K562 (cell line): ENCODE measurements around the gene MEOX1. TPM values are rescaled to one million over a fixed set of nuclear protein-coding genes. Genes with fewer than 3 reads are reported as not detected.

ENCODE experiments used
- ATAC-seq: fragments of 200-7000 bp; cut with Tn5 transposase; 3 replicates; pipeline ENCODE4 v1.9.1; 2020; ENCODE audit warnings: moderate library complexity
- BruUV-seq: library from RNA; stranded (reverse); fragments of 400-500 nt; replicated peaks from 2 replicates; lab custom pipeline; 2021; lab: Mats Ljungman, UMichigan
- CTCF ChIA-PET: fragments of 300-600 bp; formaldehyde crosslinking; extraction: SDS; loops from one replicate; lab custom pipeline; 2021; ENCODE audit warnings: low intra/inter-chr PET ratio; lab: Yijun Ruan, JAX
- POLR2A ChIA-PET: fragments of 300-600, 350-650 bp; sonication (Branson Sonifier 250); formaldehyde crosslinking; extraction: SDS; loops from one replicate; lab custom pipeline; 2021; ENCODE audit warnings: antibody characterized with exemption, inconsistent platforms; lab: Yijun Ruan, JAX
- DNase-seq, 4 experiments: peaks; one replicate each; pipeline versions ENCODE4 v3.0.0 to v3.0.0-alpha.2; 2011 to 2018; ENCODE audit warnings: low spot score in 3 of 4, mixed read lengths in 3 of 4; ENCODE audit errors: extremely low read depth in 1 of 4
- FAIRE-seq: peaks from 2 replicates; lab custom pipeline; 2011; peaks lifted over from hg19 to GRCh38; lab: Jason Lieb, UNC
- H2AFZ ChIP-seq: 2 replicates; pipeline ENCODE4 v1.6.0; 2011; ENCODE audit warnings: low read depth, low read length, control low read depth, inconsistent platforms
- H3K27ac ChIP-seq: fragments of 200-600 bp; 3 replicates; pipeline ENCODE4 v1.8.0; 2011; ENCODE audit warnings: low read depth, mild to moderate bottlenecking, control low read depth, inconsistent platforms, low read length, moderate library complexity, mixed read lengths; ENCODE audit errors: extremely low read depth
- H3K27me3 ChIP-seq, 2 experiments: fragments of 300-600 bp in 1 of 2; 2 replicates in 1 of 2; 3 replicates in 1 of 2; pipeline versions ENCODE4 v1.6.0 to v1.8.0; 2011; ENCODE audit warnings: inconsistent platforms in 2 of 2, low read length in 2 of 2, mild to moderate bottlenecking in 1 of 2, mixed read lengths in 1 of 2, moderate library complexity in 1 of 2; ENCODE audit not compliant: control insufficient read depth in 2 of 2, insufficient read depth in 2 of 2
- H3K36me3 ChIP-seq: fragments of 300-600 bp; 3 replicates; pipeline ENCODE4 v1.8.0; 2011; ENCODE audit warnings: mild to moderate bottlenecking, low read length, inconsistent platforms; ENCODE audit not compliant: control insufficient read depth, insufficient read depth
- H3K4me1 ChIP-seq, 2 experiments: fragments of 200-600 bp in 1 of 2; replicated peaks in 1 of 2; 2 replicates in 1 of 2; 3 replicates in 1 of 2; pipeline versions ENCODE4 v1.5.1 to v1.8.0; 2011; ENCODE audit warnings: inconsistent platforms in 2 of 2, low read length in 2 of 2, mild to moderate bottlenecking in 1 of 2, mixed read lengths in 1 of 2, moderate library complexity in 1 of 2; ENCODE audit not compliant: control insufficient read depth in 2 of 2, insufficient read depth in 2 of 2
- H3K4me2 ChIP-seq: 2 replicates; pipeline ENCODE4 v1.6.1; 2011; ENCODE audit warnings: low read length, control low read depth, inconsistent platforms, mixed read lengths; ENCODE audit not compliant: insufficient read depth
- H3K4me3 ChIP-seq: fragments of 200-600 bp; sonication (generic), shearing (Covaris generic); 2 replicates; pipeline ENCODE4 v1.5.1; 2016; ENCODE audit warnings: control low read depth, inconsistent platforms
- H3K79me2 ChIP-seq: fragments of 200-600 bp; 3 replicates; pipeline ENCODE4 v1.8.0; 2011; ENCODE audit warnings: low read length, inconsistent platforms; ENCODE audit not compliant: control insufficient read depth, insufficient read depth
- H3K9ac ChIP-seq, 2 experiments: 2 replicates each; pipeline versions ENCODE4 v1.6.0 to v1.6.1; 2011; ENCODE audit warnings: low read depth in 2 of 2, low read length in 2 of 2, control low read depth in 1 of 2, inconsistent platforms in 1 of 2, mild to moderate bottlenecking in 1 of 2, mixed read lengths in 1 of 2; ENCODE audit not compliant: insufficient read depth in 1 of 2
- H3K9me1 ChIP-seq: one replicate; pipeline ENCODE4 v1.6.0; 2011; ENCODE audit warnings: inconsistent platforms, mild to moderate bottlenecking, low read length, moderate library complexity; ENCODE audit not compliant: control insufficient read depth, insufficient read depth
- H3K9me3 ChIP-seq: replicated peaks from 2 replicates; pipeline ENCODE4 v1.5.1; 2011; ENCODE audit warnings: low read depth, low read length, inconsistent platforms; ENCODE audit not compliant: control insufficient read depth, insufficient read depth
- H4K20me1 ChIP-seq: replicated peaks from 2 replicates; pipeline ENCODE4 v1.6.1; 2011; ENCODE audit warnings: low read length, inconsistent platforms, mixed read lengths; ENCODE audit not compliant: control insufficient read depth, insufficient read depth
- ADNP ChIP-seq: fragments of 200-800 bp; sonication (Bioruptor generic); IDR thresholded peaks from 2 replicates; pipeline ENCODE4 v1.6.1; 2016; ENCODE audit warnings: missing genetic modification characterization, missing compliant biosample characterization
- ATF4 ChIP-seq: fragments of 450-650 bp; formaldehyde crosslinking; IDR thresholded peaks from 2 replicates; pipeline ENCODE4 v1.4.0; 2022; ENCODE audit warnings: mild to moderate bottlenecking, moderate library complexity
- BCL6 ChIP-seq: fragments of 250-450 bp; sonication (Bioruptor Pico); IDR thresholded peaks from 2 replicates; pipeline ENCODE4 v1.4.0; 2020
- CBX3 ChIP-seq, 2 experiments: IDR thresholded peaks; 1 replicate in 1 of 2; 2 replicates in 1 of 2; pipeline ENCODE4 v1.6.1; 2012; ENCODE audit warnings: inconsistent platforms in 2 of 2, low read length in 2 of 2, borderline replicate concordance in 1 of 2, control low read depth in 1 of 2
- CUX1 ChIP-seq: fragments of 200-800 bp; sonication (Bioruptor generic); IDR thresholded peaks from 2 replicates; pipeline ENCODE4 v1.6.1; 2016; ENCODE audit warnings: missing genetic modification characterization, missing compliant biosample characterization
- MAFF ChIP-seq: IDR thresholded peaks from 2 replicates; pipeline ENCODE4 v1.6.1; 2012; ENCODE audit warnings: low read length, improper control_type of control experiment
- NFYB ChIP-seq: IDR thresholded peaks from 2 replicates; pipeline ENCODE4 v1.6.1; 2011; ENCODE audit warnings: mild to moderate bottlenecking, moderate library complexity; ENCODE audit not compliant: insufficient read length; ENCODE audit errors: extremely low read depth
- NONO ChIP-seq, 2 experiments: fragments of 200-400 bp in 1 of 2; fragments of 450-650 bp in 1 of 2; formaldehyde crosslinking in 1 of 2; IDR thresholded peaks; 2 replicates each; pipeline ENCODE4 v1.6.1; 2017; ENCODE audit warnings: low read depth in 2 of 2, mild to moderate bottlenecking in 2 of 2, moderate library complexity in 2 of 2, low read length in 1 of 2
- ZFP91 ChIP-seq: sonication (generic); formaldehyde crosslinking; IDR thresholded peaks from 2 replicates; pipeline ENCODE4 v1.8.0; 2022; ENCODE audit warnings: mild to moderate bottlenecking, missing genetic modification reagents
- ZNF23 ChIP-seq: fragments of 250-450 bp; sonication (Bioruptor Pico); IDR thresholded peaks from 2 replicates; pipeline ENCODE4 v1.4.0; 2020; ENCODE audit warnings: mild to moderate bottlenecking
- ZNF324 ChIP-seq: fragments of 250-450 bp; sonication (Bioruptor Pico); IDR thresholded peaks from 2 replicates; pipeline ENCODE4 v1.4.0; 2020; ENCODE audit warnings: mild to moderate bottlenecking
- ZNF347 ChIP-seq: fragments of 450-650 bp; formaldehyde crosslinking; IDR thresholded peaks from 2 replicates; pipeline ENCODE4 v1.4.0; 2020; ENCODE audit warnings: low read depth, mild to moderate bottlenecking, moderate library complexity
- ZNF57 ChIP-seq: fragments of 450-650 bp; formaldehyde crosslinking; IDR thresholded peaks from 2 replicates; pipeline ENCODE4 v1.4.0; 2020; ENCODE audit warnings: mild to moderate bottlenecking, moderate library complexity
- WGBS: fragments of 100-300 bp; shearing (Covaris generic); methylation state at CpG from one replicate; pipeline ENCODE4 v1.1.6; 2016; ENCODE audit warnings: low coverage, mixed read lengths; ENCODE audit not compliant: insufficient coverage; ENCODE audit errors: missing lambda C conversion rate; 5-methylcytosine and 5-hydroxymethylcytosine counted together
- in situ Hi-C: fragments of 300-500 bp; cut with MboI; formaldehyde crosslinking; loops from 4 replicates; pipeline ENCODE4 v1.15.0; 2018; ENCODE audit warnings: inconsistent platforms, mixed read lengths
- intact Hi-C: fragments of 100-400 bp; cut with micrococcal nuclease; formaldehyde crosslinking; loops from 2 replicates; pipeline ENCODE4 v1.14.2; 2022
- polyA plus RNA-seq, 8 experiments: library from polyadenylated mRNA; depleted of rRNA in 4 of 8; stranded (reverse) in 5 of 8; unstranded in 3 of 8; fragments of >200 nt; fragmentation: Nextera tagmentation in 2 of 8; fragmentation: Illumina TruSeq in 1 of 8; extraction: Ambion mirVana in 2 of 8; extraction: Trizol in 1 of 8; gene quantifications; 2 replicates each; pipeline versions ENCODE4 v1.2.1 to v1.2.3, GENCODE V29; 2011 to 2014; ENCODE audit warnings: inconsistent platforms in 1 of 8, missing spikeins in 1 of 8
- total RNA-seq, 7 experiments: library from RNA; depleted of rRNA in 6 of 7; stranded (reverse); fragments of >200 nt in 6 of 7; fragmentation: Illumina TruSeq in 2 of 7; extraction: Trizol in 2 of 7; gene quantifications; 2 replicates each; pipeline versions ENCODE4 v1.2.1 to v1.2.3, GENCODE V29; 2011 to 2021; ENCODE audit warnings: low replicate concordance in 1 of 7

MEOX1 gene
- total and polyA plus RNA-seq, 9 of the 15 experiments (the other 6 are each of a cell fraction or from before 2014, with no cell fraction given), result not detected

GRCh38 chr17:43694081-43694870 lies 32.6 kb upstream of the MEOX1 start:
- no peak overlapping the region for H3K27ac ChIP-seq
- no peaks in the 10 kb centered on the region; the same call in 1 of the 2 replicates for H4K20me1 ChIP-seq
- DNase-seq, result peak; percentile 69 to 81 (median 77)
- no peaks in the 10 kb centered on the region for H3K9me3 ChIP-seq
- H3K4me3 ChIP-seq, result no peak overlapping the region
- FAIRE-seq, result peak; percentile 96
- intact Hi-C loops (loop anchor here (1.0 to 10.0 kb wide), 3 partner anchors 66 to 151 kb away; partner anchors contain the start of gene CD300LG), in situ Hi-C loops (no loop called here)
- CTCF ChIA-PET, result interaction anchor here (0.5 to 11.2 kb wide), 9 partner anchors 67 to 1835 kb away, joined by 3 to 310 read pairs (median 4); partner anchors contain the start of genes CD300LG and SOST
- no TSS peak for BruUV-seq
- H2AFZ ChIP-seq, result no peak overlapping the region
- ATAC-seq, result peak; percentile 99
- no peaks in the 10 kb centered on the region for H3K4me1 ChIP-seq
- no peak overlapping the region for H3K9ac ChIP-seq
- H3K79me2 ChIP-seq, result no peaks in the 10 kb centered on the region
- WGBS, result 10% methylated on average over 11 of the region's 11 CpGs
- H3K27me3 ChIP-seq, result peaks cover 0 to 42% of the 10 kb centered on the region in 2 experiments; a peak in 2 of 5 replicates
- H3K4me2 ChIP-seq, result no peak overlapping the region
- POLR2A ChIA-PET, result interaction anchor here (0.8 to 1.5 kb wide), 3 partner anchors 58 to 90 kb away, joined by 3 to 6 read pairs (median 4); no protein-coding TSS in a partner anchor
- H3K36me3 ChIP-seq, result no peaks in the 10 kb centered on the region
- H3K9me1 ChIP-seq, result no peaks in the 10 kb centered on the region
- no peak for TF ChIP-seq MAFF
- no peak for TF ChIP-seq NFYB
- no peak for TF ChIP-seq CUX1 (CRISPR knock-in tag)
- no peak for TF ChIP-seq ADNP (tag)
- TF ChIP-seq ZNF23, result no peak
- TF ChIP-seq ZNF347 (CRISPR knock-in tag), result no peak
- no peak for TF ChIP-seq CBX3 (IDR thresholded peaks at IDR 0.05; ENCODE audit: borderline replicate concordance in 1 of 2, low read length in 2 of 2)
- no peak for TF ChIP-seq ATF4 (CRISPR knock-in tag)
- TF ChIP-seq NONO (IDR thresholded peaks at IDR 0.05; ENCODE audit: low read depth in 2 of 2, low read length in 1 of 2), result no peak
- TF ChIP-seq ZNF57 (CRISPR knock-in tag), result no peak
- TF ChIP-seq BCL6 (CRISPR knock-in tag), result no peak
- TF ChIP-seq ZFP91 (CRISPR knock-in tag), result no peak
- no peak for TF ChIP-seq ZNF324 (CRISPR knock-in tag)
